ENCODE results near the gene SERPINC1.
"Not testable (repeated sequence)": the region's sequence is repeated elsewhere in the genome, so short reads cannot be mapped to it uniquely, and the experiment has no call there.

The SERPINC1 gene

GRCh38 chr1:173862146-173862768 is 54.9 kb downstream of the SERPINC1 start:
- not testable (repeated sequence) for DNase-seq

GRCh38 chr1:173861731-173862145 is 55.4 kb downstream of the SERPINC1 start:
- no peak for DNase-seq

GRCh38 chr1:173860065-173860464 is 57.1 kb downstream of the SERPINC1 start:
- DNase-seq = no peak

GRCh38 chr1:173859547-173859946 is 57.6 kb downstream of the SERPINC1 start:
- DNase-seq = not testable (repeated sequence)

GRCh38 chr1:173857363-173857917 is 59.7 kb downstream of the SERPINC1 start:
- no peak for DNase-seq

GRCh38 chr1:173856903-173857302 is 60.2 kb downstream of the SERPINC1 start:
- no peak for DNase-seq

- no peak for DNase-seq
Observed at GRCh38 chr1:173856014-173856413, 61.1 kb downstream of the SERPINC1 start.
